Measurements from ENCODE around the gene PCDH15.

PCDH15 gene

DNA sequence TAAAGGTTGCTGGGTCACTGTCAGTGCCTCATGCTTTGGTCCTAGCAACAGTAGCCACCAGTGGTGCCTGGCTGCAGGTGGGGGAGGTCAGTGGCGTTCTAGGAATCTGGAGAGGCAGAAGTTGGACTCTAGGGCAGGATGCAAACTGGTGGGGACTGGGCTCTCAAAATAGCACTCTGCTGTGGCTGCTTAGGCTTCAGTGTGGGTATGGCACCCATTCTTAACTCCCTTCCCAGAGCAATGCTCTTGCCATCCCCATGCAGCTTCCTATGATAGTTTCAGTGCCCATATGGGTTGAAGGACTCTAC is 330.8 kb downstream of the PCDH15 start:
- TF ChIP-seq, protein P1, sequence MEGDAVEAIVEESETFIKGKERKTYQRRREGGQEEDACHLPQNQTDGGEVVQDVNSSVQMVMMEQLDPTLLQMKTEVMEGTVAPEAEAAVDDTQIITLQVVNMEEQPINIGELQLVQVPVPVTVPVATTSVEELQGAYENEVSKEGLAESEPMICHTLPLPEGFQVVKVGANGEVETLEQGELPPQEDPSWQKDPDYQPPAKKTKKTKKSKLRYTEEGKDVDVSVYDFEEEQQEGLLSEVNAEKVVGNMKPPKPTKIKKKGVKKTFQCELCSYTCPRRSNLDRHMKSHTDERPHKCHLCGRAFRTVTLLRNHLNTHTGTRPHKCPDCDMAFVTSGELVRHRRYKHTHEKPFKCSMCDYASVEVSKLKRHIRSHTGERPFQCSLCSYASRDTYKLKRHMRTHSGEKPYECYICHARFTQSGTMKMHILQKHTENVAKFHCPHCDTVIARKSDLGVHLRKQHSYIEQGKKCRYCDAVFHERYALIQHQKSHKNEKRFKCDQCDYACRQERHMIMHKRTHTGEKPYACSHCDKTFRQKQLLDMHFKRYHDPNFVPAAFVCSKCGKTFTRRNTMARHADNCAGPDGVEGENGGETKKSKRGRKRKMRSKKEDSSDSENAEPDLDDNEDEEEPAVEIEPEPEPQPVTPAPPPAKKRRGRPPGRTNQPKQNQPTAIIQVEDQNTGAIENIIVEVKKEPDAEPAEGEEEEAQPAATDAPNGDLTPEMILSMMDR (IDR thresholded peaks at IDR 0.05; ENCODE audit: low read depth, low read length), result no peak
- no peak for DNase-seq (ENCODE audit: low read depth in 2 of 2)
- no peak overlapping the region for H3K4me3 ChIP-seq (replicated peaks in 1 of 2; ENCODE audit: low read depth in 2 of 2, low read length in 2 of 2)

DNA sequence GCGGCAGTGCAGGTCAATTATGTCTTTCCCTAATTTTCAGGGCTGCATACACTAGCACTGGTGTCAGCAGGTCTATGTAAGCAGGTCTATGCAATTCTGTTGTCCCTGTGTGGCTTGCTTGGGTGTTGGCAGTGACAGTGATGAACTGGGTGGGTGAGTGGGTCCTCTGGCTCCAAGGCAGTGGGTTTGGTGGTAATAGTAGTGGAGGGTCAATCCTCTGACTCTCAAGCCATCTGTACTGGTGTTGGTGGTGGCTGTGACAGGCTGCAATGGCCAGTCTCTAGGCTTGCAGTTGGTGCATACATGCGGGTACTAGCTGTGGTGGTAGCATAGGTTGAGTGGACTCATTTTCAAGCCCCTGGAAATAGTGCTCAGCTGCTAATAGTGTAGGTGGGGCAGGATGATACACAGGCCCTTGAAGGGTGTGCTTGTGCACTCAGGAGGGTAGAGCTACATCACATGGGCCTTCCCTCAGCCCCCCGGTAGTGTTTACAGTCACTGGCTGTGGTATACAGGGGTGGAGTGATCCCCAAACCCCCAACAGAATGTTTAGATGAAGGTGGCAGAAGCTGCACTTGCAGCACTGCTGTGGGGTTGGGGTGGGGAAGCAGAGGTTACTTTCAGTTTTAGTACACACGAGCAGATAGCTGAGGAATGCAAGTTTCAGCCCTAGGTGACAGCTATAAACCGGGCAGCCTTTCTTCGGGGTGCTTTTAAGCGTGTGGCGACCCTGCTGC is 331.3 kb downstream of the PCDH15 start:
- TF ChIP-seq, protein P1 (IDR thresholded peaks at IDR 0.05; ENCODE audit: low read depth, low read length), result no peak
- no peak for DNase-seq (ENCODE audit: low read depth in 2 of 2)

DNA sequence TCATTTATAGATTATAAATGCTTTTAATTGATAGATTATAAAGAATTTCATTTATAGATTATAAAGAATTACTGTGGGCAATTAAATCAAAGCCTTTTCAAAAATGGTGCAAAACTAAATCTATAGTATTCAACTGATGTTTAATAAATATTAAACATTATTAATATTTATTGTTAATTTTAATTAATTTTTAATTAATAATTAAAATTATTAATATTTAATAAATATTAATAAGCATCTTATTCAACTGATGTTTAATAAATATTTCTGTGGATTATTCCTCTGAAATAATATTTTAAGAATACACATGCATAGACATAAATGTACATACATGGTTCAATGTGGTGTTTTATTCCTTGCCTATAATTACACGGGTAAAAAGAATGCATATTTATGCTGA is 346.8 kb downstream of the PCDH15 start:
- no peak for DNase-seq (ENCODE audit: low read depth in 2 of 2)
- TF ChIP-seq, protein P1 (IDR thresholded peaks at IDR 0.05; ENCODE audit: low read depth, low read length), result no peak

More for the DNA sequence above, 331.3 kb downstream of the PCDH15 start:
- no peak overlapping the region for H3K4me3 ChIP-seq (replicated peaks in 1 of 2; ENCODE audit: low read depth in 2 of 2, low read length in 2 of 2)

DNA sequence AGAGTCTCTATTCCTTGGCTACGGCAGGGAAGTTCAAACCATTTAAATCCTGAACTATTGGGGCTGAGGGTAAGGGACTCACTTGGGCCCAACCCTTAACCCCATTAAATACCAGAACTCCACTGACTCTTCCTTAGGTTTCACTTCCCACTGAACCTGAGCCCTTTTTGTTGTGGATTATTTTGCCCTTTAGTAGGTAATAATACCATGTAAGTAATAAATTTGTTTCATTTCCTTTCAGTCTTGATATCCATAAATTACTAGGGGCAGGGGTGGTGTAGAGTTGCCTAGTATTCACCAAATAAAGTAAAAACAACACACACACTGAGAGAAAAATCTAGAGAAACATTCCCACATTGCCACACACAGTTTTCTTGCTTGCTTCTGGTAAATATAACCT is 352.0 kb downstream of the PCDH15 start:
- TF ChIP-seq, protein P1 (IDR thresholded peaks at IDR 0.05; ENCODE audit: low read depth, low read length), result no peak
- no peak overlapping the region for H3K4me3 ChIP-seq (replicated peaks in 1 of 2; ENCODE audit: low read depth in 2 of 2, low read length in 2 of 2)
- DNase-seq (ENCODE audit: low read depth in 2 of 2), result no peak

More for the DNA sequence above, 346.8 kb downstream of the PCDH15 start:
- H3K4me3 ChIP-seq (replicated peaks in 1 of 2; ENCODE audit: low read depth in 2 of 2, low read length in 2 of 2), result no peak overlapping the region

DNA sequence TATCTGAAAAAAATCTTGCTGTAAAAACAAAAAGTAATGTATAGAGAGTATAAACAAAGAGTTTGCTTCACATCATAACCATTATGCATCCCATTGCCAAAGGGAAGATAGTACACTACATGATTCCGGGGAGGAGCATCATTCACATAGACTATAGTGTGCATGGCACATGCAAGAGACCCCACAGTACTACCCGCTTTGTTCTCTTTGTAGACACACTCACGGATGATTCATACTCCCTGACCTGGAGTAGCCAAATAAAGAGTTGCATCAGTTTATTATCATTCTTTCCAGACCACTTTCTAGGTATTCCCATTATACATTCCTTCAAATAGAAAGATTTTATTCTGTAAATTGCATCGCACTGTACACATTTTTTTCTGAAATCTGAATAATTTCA is 356.9 kb downstream of the PCDH15 start:
- no peak overlapping the region for H3K4me3 ChIP-seq (replicated peaks in 1 of 2; ENCODE audit: low read depth in 2 of 2, low read length in 2 of 2)
- DNase-seq (ENCODE audit: low read depth in 2 of 2), result no peak
- TF ChIP-seq, protein P1 (IDR thresholded peaks at IDR 0.05; ENCODE audit: low read depth, low read length), result no peak

DNA sequence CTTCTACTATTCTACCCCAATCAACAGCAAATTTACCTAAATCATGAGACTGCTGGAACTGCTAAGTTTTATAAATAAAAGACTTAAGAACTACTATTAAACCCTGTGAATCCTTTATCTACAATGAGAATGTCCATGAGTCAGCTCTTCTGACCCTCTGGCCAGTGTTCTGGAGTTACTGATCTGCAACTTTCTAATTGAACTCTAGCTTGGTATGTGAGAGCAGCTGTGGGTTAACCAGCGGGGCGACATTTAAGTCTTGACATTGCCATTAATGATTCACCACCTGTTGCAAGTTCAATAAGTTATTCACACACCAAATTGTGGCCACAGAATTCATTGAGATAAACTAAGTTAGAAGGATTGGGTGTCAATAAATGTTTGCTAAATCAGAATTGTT is 359.8 kb downstream of the PCDH15 start:
- DNase-seq (ENCODE audit: low read depth in 2 of 2), result no peak
- no peak overlapping the region for H3K4me3 ChIP-seq (replicated peaks in 1 of 2; ENCODE audit: low read depth in 2 of 2, low read length in 2 of 2)
- TF ChIP-seq, protein P1 (IDR thresholded peaks at IDR 0.05; ENCODE audit: low read depth, low read length), result no peak

DNA sequence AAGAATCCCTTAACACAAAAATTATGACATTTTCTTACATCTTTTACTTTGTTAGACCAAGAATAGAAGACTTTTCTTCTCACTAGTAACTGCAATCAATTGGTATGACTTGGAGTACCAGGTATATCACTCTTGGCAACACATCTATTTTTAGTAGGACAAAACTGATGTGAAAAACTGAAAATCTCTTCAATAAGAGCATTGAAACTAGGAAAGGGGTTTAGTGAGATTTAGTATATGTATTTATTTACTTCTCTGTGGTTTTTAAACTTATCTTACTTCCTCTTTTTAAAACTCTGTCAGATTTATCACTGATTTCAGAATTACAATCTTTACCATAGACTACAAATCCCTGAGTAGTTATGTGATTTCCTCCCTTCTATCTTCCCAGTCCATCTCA is 366.2 kb downstream of the PCDH15 start:
- DNase-seq (ENCODE audit: low read depth in 2 of 2), result no peak
- no peak overlapping the region for H3K4me3 ChIP-seq (replicated peaks in 1 of 2; ENCODE audit: low read depth in 2 of 2, low read length in 2 of 2)
- TF ChIP-seq, protein P1 (IDR thresholded peaks at IDR 0.05; ENCODE audit: low read depth, low read length), result no peak
